Right lobe of liver (tissue), 4 donors: ENCODE measurements around the gene PDE4B.

Experiments
- POLR2A ChIP-seq: fragments of 450-650 bp; IDR thresholded peaks from one replicate; pipeline ENCODE4 v1.6.1; 2017; ENCODE audit warnings: antibody characterized with exemption, mild to moderate bottlenecking
- TF ChIP-seq, protein P1 (sequence below), 4 donors: fragments of 200-600 bp in 3 of 4; fragments of 450-650 bp in 1 of 4; IDR thresholded peaks; one replicate each; pipeline versions ENCODE4 v1.5.1 to v1.8.0; 2016 to 2022; ENCODE audit warnings: antibody characterized with exemption in 4 of 4, mild to moderate bottlenecking in 2 of 4
- donor health status: DM: no; HTN: no; CAD: no.
- donor health status: DM: no; HTN: no; CAD: no.
- donor health status: DM: no; HTN: yes; CAD: no.

- TF ChIP-seq, protein P1, sequence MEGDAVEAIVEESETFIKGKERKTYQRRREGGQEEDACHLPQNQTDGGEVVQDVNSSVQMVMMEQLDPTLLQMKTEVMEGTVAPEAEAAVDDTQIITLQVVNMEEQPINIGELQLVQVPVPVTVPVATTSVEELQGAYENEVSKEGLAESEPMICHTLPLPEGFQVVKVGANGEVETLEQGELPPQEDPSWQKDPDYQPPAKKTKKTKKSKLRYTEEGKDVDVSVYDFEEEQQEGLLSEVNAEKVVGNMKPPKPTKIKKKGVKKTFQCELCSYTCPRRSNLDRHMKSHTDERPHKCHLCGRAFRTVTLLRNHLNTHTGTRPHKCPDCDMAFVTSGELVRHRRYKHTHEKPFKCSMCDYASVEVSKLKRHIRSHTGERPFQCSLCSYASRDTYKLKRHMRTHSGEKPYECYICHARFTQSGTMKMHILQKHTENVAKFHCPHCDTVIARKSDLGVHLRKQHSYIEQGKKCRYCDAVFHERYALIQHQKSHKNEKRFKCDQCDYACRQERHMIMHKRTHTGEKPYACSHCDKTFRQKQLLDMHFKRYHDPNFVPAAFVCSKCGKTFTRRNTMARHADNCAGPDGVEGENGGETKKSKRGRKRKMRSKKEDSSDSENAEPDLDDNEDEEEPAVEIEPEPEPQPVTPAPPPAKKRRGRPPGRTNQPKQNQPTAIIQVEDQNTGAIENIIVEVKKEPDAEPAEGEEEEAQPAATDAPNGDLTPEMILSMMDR (IDR thresholded peaks at IDR 0.05): no peak
- TF ChIP-seq POLR2A: no peak
Measured at GRCh38 chr1:66231217-66231616, 438.5 kb downstream of the PDE4B start.
